ENCODE data around the gene CXXC5. TPM values are rescaled to one million over a fixed set of nuclear protein-coding genes. Genes with fewer than 3 reads are reported as not detected.

The CXXC5 gene
- total and polyA plus RNA-seq, 2 experiments from 2014 or later: 70.4 to 122 TPM

GRCh38 chr5:139663207-139664085, 15.3 kb downstream of the CXXC5 start:
- no peaks in the 10 kb centered on the region for H3K9me3 ChIP-seq (ENCODE audit: low read depth)
- peak overlapping the region; percentile 47 for H3K27ac ChIP-seq
- no peak for TF ChIP-seq CTCF (IDR thresholded peaks at IDR 0.05; ENCODE audit: low read depth, low read length)
- no peaks in the 10 kb centered on the region for H3K27me3 ChIP-seq
- H3K36me3 ChIP-seq: no peaks in the 10 kb centered on the region
- DNase-seq (ENCODE audit: low read depth in 1 of 2, low spot score in 1 of 2): no peak
- H3K4me3 ChIP-seq: no peak overlapping the region
- H3K4me1 ChIP-seq (ENCODE audit: low read depth): peaks cover 43% of the 10 kb centered on the region

GRCh38 chr5:139664086-139664693, 16.0 kb downstream of the CXXC5 start:
- no peaks in the 10 kb centered on the region for H3K36me3 ChIP-seq
- no peak for DNase-seq (ENCODE audit: low read depth in 1 of 2, low spot score in 1 of 2)
- no peaks in the 10 kb centered on the region for H3K9me3 ChIP-seq (ENCODE audit: low read depth)
- no peaks in the 10 kb centered on the region for H3K27me3 ChIP-seq
- peak overlapping the region; percentile 27 for H3K27ac ChIP-seq
- H3K4me1 ChIP-seq (ENCODE audit: low read depth): peaks cover 43% of the 10 kb centered on the region
- no peak overlapping the region for H3K4me3 ChIP-seq
- TF ChIP-seq CTCF (IDR thresholded peaks at IDR 0.05; ENCODE audit: low read depth, low read length): no peak

DNA sequence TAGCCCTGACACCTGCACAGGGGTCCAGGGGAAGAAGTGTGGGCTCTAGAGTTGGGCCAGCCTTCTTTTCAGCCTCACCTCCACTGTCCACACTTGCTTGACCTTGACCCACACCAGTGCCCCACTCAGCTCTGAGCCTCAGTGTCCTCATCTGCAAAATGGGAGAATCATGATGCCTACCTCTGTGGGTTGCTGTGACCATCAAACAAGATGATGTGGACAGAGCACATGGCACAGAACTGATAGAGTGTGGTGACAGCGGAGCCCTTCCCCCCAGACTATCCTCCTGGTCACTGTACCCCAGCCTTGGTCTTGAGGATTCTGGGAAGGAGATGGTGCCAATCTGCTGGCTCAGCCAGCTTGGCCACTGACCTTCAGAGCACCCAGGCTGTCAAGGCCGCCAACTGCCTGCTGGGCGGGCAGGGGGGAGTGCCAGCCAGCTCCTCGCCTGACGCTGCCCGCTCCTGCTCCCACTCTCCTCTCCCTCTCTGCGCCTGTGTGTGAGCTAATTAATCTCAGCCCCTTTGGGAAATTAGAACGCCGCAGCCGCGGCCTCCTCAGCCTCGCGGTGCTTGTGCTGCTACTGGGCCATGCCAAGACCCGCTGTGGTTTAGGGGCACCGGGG, 16.7 kb downstream of the CXXC5 start:
- no peak overlapping the region for H3K4me3 ChIP-seq
- no peaks in the 10 kb centered on the region for H3K36me3 ChIP-seq
- TF ChIP-seq CTCF (IDR thresholded peaks at IDR 0.05; ENCODE audit: low read depth, low read length): no peak
- no peak for DNase-seq (ENCODE audit: low read depth in 1 of 2, low spot score in 1 of 2)
- peaks cover 43% of the 10 kb centered on the region for H3K4me1 ChIP-seq (ENCODE audit: low read depth)
- H3K27ac ChIP-seq: no peak overlapping the region
- no peaks in the 10 kb centered on the region for H3K27me3 ChIP-seq
- H3K9me3 ChIP-seq (ENCODE audit: low read depth): no peaks in the 10 kb centered on the region

DNA sequence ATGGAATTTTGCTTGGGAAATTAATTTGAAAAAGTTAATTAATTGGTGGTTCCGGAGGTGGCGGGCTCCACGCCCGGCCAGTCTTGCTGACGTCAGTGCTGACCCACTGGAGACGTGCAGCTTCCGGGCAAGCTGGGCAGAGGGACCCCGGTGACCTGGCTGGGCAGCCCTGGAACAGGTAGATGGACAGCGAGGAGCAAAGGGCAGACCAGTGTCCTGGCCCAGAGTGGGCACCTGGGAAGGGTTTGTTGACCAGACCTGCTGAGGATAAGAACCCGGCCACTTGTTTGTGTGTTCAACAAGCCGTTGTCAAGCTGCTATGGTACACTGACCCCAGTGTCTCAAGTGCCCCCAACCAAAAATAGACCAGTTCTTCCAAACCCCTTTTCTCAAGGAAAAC, 17.5 kb downstream of the CXXC5 start:
- H3K36me3 ChIP-seq: no peaks in the 10 kb centered on the region
- DNase-seq (ENCODE audit: low read depth in 1 of 2, low spot score in 1 of 2): no peak
- no peak for TF ChIP-seq CTCF (IDR thresholded peaks at IDR 0.05; ENCODE audit: low read depth, low read length)
- no peak overlapping the region for H3K4me3 ChIP-seq
- H3K9me3 ChIP-seq (ENCODE audit: low read depth): no peaks in the 10 kb centered on the region
- H3K27ac ChIP-seq: peak overlapping the region; percentile 68
- H3K4me1 ChIP-seq (ENCODE audit: low read depth): peaks cover 43% of the 10 kb centered on the region
- no peaks in the 10 kb centered on the region for H3K27me3 ChIP-seq

GRCh38 chr5:139666551-139666950, 18.4 kb downstream of the CXXC5 start:
- no peak for TF ChIP-seq CTCF (IDR thresholded peaks at IDR 0.05; ENCODE audit: low read depth, low read length)
- peak overlapping the region; percentile 45 for H3K27ac ChIP-seq
- H3K4me1 ChIP-seq (ENCODE audit: low read depth): peaks cover 44% of the 10 kb centered on the region

More at GRCh38 chr5:139666551-139666950, 18.4 kb downstream of the CXXC5 start:
- no peak overlapping the region for H3K4me3 ChIP-seq
- H3K9me3 ChIP-seq (ENCODE audit: low read depth): no peaks in the 10 kb centered on the region
- DNase-seq (ENCODE audit: low read depth in 1 of 2, low spot score in 1 of 2): no peak
- no peaks in the 10 kb centered on the region for H3K27me3 ChIP-seq
- no peaks in the 10 kb centered on the region for H3K36me3 ChIP-seq

Data from cardiac muscle cell (in vitro differentiated cells and primary cell).